WERI-Rb-1 (cell line): ENCODE data around the gene TAF4B.

Experiments
- DNase-seq: peaks from one replicate; pipeline ENCODE4 v3.0.0-alpha.2; 2020
- H3K27ac ChIP-seq: fragments of 250-450 bp; sonication (Bioruptor Pico); 2 replicates; pipeline ENCODE4 v1.5.1; 2020; ENCODE audit warnings: mild to moderate bottlenecking, moderate library complexity
- H3K27me3 ChIP-seq: fragments of 250-450 bp; sonication (Bioruptor Pico); 2 replicates; pipeline ENCODE4 v1.5.1; 2021; ENCODE audit warnings: mild to moderate bottlenecking, low read depth, moderate library complexity; ENCODE audit not compliant: insufficient read depth, severe bottlenecking
- H3K36me3 ChIP-seq: fragments of 250-450 bp; sonication (Bioruptor Pico); 2 replicates; pipeline ENCODE4 v1.5.1; 2020; ENCODE audit warnings: mild to moderate bottlenecking, moderate library complexity
- H3K4me3 ChIP-seq: 2 replicates; pipeline ENCODE4 v1.5.1; 2011; ENCODE audit warnings: low read depth, mild to moderate bottlenecking, control low read depth, low read length
- H3K9me3 ChIP-seq: fragments of 250-450 bp; sonication (Bioruptor Pico); 2 replicates; pipeline ENCODE4 v1.5.1; 2021; ENCODE audit warnings: mild to moderate bottlenecking, moderate library complexity; ENCODE audit not compliant: severe bottlenecking
- TF ChIP-seq, protein P1 (sequence below): IDR thresholded peaks from 2 replicates; pipeline ENCODE4 v1.5.1; 2011; ENCODE audit warnings: low read depth, mild to moderate bottlenecking, control low read depth, inconsistent platforms, low read length

The TAF4B gene

DNA sequence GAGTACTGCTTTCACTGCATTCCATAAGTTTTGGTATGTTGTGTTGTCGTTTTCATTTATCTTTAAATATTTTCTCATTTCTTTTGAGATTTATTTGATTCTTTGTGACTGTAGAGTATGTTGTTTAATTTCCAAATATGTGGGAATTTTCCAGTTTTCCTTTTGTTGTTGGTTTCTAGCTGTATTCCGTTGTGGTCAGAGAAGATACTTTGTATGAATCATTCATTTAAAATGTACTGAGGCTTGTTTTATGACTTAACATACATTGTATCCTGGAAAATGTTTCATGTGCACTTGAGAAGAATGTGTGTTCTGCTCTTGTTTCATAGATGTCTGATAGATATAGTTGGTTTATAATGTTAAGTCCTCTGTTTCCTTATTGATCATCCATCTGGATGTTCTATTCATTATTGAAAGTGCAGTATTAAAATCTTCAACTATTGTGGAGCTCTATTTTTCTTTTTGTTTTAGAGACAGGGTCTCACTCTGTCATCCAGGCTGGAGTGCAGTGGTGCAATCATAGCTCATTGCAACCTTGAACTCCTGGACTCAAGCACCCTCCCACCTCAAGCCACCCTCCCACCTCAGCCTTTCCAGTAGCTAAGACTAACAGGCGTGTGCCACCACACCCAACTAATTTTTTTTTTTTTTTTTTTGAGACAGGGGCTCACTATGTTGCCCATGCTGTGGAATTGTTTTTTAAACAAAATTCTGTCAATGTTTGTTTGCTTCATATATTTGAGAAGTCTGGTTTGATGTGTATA lies 96.8 kb downstream of the TAF4B start:
- no peak for DNase-seq
- Histone ChIP-seq H3K36me3 (no peaks in the 10 kb centered on the region), H3K9me3 (no peaks in the 10 kb centered on the region), H3K27ac (no peak overlapping the region), H3K27me3 (no peaks in the 10 kb centered on the region), H3K4me3 (no peak overlapping the region)
- TF ChIP-seq, protein P1, sequence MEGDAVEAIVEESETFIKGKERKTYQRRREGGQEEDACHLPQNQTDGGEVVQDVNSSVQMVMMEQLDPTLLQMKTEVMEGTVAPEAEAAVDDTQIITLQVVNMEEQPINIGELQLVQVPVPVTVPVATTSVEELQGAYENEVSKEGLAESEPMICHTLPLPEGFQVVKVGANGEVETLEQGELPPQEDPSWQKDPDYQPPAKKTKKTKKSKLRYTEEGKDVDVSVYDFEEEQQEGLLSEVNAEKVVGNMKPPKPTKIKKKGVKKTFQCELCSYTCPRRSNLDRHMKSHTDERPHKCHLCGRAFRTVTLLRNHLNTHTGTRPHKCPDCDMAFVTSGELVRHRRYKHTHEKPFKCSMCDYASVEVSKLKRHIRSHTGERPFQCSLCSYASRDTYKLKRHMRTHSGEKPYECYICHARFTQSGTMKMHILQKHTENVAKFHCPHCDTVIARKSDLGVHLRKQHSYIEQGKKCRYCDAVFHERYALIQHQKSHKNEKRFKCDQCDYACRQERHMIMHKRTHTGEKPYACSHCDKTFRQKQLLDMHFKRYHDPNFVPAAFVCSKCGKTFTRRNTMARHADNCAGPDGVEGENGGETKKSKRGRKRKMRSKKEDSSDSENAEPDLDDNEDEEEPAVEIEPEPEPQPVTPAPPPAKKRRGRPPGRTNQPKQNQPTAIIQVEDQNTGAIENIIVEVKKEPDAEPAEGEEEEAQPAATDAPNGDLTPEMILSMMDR: no peak

DNA sequence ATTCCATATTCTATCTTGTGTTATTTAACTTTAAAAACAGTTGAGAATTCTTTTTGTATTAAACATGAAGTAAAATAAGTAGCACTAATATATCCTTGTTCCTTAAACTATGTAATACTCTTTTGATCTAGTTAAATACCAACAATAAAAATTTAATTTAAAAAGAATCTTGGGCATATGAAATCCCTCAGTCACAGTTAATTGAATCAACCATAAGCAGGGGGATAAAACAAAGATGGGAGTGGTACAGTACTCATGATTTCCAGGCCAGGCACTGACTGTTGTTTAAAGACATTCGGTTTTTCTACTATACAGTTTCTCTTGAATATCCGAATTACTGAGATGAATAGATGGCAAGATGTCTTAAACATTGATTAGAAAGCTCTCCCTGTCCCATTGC lies 99.5 kb downstream of the TAF4B start:
- DNase-seq: no peak
- no peak overlapping the region for H3K4me3 ChIP-seq
- H3K27me3 ChIP-seq: no peaks in the 10 kb centered on the region
- H3K36me3 ChIP-seq: no peaks in the 10 kb centered on the region
- TF ChIP-seq, protein P1: no peak
- no peak overlapping the region for H3K27ac ChIP-seq
- no peaks in the 10 kb centered on the region for H3K9me3 ChIP-seq

DNA sequence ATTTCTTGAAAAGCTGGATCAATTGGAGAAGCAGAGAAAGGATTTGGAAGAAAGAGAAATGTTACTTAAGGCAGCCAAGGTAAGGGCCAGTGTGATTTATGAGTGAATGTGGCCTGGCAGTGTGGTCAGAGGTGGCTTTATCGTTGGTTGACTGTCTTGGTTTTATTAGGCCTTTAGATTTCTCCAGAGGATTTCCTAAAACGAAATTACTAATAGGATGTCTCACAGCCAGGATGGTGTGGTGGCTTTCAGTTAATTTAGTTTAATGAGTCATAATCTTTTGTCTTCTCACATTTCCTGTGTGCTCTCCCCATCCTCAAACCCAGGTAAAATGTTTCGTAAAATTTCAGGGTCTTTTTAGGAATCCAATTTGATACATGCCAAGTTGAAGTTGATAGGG lies 100.8 kb downstream of the TAF4B start:
- DNase-seq: no peak
- Histone ChIP-seq H3K36me3 (no peaks in the 10 kb centered on the region), H3K27ac (no peak overlapping the region), H3K4me3 (no peak overlapping the region), H3K9me3 (no peaks in the 10 kb centered on the region), H3K27me3 (no peaks in the 10 kb centered on the region)
- TF ChIP-seq, protein P1: no peak

DNA sequence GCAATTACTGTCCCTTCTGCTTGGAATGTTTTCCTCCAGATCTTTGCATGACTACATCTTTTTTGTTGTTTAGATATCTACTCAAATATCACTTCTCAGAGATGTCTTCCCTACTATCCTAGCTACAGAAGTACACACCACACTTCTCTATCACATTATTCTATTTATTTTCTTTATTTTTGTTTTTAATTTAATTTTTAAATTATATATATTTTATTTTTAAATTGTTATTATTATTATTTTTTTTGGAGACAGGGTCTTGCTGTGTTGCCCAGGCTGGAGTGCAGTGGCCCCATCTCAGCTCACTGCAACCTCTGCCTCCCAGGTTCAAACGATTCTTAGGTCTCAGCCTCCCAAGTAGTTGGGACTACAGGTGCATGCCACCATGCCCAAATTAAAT lies 106.7 kb downstream of the TAF4B start:
- TF ChIP-seq, protein P1: no peak
- DNase-seq: no peak
- Histone ChIP-seq H3K4me3 (no peak overlapping the region), H3K9me3 (no peaks in the 10 kb centered on the region), H3K36me3 (no peaks in the 10 kb centered on the region), H3K27ac (no peak overlapping the region), H3K27me3 (no peaks in the 10 kb centered on the region)

DNA sequence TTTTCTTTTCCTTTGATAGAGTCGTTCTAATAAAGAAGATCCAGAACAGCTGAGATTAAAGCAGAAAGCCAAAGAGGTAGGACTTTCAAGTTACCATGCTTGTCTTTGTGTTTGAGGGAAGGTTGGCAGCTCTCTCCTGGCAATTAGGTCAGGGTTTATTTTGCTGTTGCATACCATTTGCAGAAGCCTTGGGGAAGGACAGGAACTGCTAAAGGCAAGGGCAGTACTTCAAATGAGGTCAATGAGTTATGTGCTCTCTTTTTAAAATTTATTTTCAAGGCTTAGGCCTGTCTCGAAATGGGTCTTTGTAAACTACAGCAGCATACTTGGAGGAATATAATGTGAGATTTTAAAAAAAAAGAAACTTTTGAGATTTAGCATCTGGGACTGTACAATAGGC lies 108.9 kb downstream of the TAF4B start:
- no peak overlapping the region for H3K4me3 ChIP-seq
- no peaks in the 10 kb centered on the region for H3K36me3 ChIP-seq
- H3K27ac ChIP-seq: no peak overlapping the region
- H3K9me3 ChIP-seq: no peaks in the 10 kb centered on the region
- no peaks in the 10 kb centered on the region for H3K27me3 ChIP-seq
- DNase-seq: no peak
- TF ChIP-seq, protein P1: no peak
